ENCODE measurements around the gene ZNF236. TPM values are rescaled to one million over a fixed set of nuclear protein-coding genes. Genes with fewer than 3 reads are reported as not detected.

The ZNF236 gene
- total and polyA plus RNA-seq, 2 of the 13 experiments (the other 11 are each of a cell fraction or from before 2014, with no cell fraction given) = 3.0 to 7.2 TPM

GRCh38 chr18:77000527-77000926 is 178.2 kb downstream of the ZNF236 start (continued):
- TF ChIP-seq, protein P1, sequence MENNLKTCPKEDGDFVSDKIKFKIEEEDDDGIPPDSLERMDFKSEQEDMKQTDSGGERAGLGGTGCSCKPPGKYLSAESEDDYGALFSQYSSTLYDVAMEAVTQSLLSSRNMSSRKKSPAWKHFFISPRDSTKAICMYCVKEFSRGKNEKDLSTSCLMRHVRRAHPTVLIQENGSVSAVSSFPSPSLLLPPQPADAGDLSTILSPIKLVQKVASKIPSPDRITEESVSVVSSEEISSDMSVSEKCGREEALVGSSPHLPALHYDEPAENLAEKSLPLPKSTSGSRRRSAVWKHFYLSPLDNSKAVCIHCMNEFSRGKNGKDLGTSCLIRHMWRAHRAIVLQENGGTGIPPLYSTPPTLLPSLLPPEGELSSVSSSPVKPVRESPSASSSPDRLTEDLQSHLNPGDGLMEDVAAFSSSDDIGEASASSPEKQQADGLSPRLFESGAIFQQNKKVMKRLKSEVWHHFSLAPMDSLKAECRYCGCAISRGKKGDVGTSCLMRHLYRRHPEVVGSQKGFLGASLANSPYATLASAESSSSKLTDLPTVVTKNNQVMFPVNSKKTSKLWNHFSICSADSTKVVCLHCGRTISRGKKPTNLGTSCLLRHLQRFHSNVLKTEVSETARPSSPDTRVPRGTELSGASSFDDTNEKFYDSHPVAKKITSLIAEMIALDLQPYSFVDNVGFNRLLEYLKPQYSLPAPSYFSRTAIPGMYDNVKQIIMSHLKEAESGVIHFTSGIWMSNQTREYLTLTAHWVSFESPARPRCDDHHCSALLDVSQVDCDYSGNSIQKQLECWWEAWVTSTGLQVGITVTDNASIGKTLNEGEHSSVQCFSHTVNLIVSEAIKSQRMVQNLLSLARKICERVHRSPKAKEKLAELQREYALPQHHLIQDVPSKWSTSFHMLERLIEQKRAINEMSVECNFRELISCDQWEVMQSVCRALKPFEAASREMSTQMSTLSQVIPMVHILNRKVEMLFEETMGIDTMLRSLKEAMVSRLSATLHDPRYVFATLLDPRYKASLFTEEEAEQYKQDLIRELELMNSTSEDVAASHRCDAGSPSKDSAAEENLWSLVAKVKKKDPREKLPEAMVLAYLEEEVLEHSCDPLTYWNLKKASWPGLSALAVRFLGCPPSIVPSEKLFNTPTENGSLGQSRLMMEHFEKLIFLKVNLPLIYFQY (CRISPR knock-in tag; IDR thresholded peaks at IDR 0.05; ENCODE audit: borderline replicate concordance) = no peak
- TF ChIP-seq TMF1 (CRISPR knock-in tag; IDR thresholded peaks at IDR 0.05; ENCODE audit: low read depth) = no peak
- peak; percentile 79 for TF ChIP-seq STAG1 (CRISPR knock-in tag; IDR thresholded peaks at IDR 0.05)
- TF ChIP-seq ZNF34 (CRISPR knock-in tag; IDR thresholded peaks at IDR 0.05; ENCODE audit: borderline replicate concordance) = no peak
- TF ChIP-seq, protein P2, sequence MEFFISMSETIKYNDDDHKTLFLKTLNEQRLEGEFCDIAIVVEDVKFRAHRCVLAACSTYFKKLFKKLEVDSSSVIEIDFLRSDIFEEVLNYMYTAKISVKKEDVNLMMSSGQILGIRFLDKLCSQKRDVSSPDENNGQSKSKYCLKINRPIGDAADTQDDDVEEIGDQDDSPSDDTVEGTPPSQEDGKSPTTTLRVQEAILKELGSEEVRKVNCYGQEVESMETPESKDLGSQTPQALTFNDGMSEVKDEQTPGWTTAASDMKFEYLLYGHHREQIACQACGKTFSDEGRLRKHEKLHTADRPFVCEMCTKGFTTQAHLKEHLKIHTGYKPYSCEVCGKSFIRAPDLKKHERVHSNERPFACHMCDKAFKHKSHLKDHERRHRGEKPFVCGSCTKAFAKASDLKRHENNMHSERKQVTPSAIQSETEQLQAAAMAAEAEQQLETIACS (CRISPR knock-in tag; IDR thresholded peaks at IDR 0.05) = no peak
- no peak for TF ChIP-seq FUBP1 (CRISPR knock-in tag; IDR thresholded peaks at IDR 0.05; ENCODE audit: borderline replicate concordance)
